Stimulated activated CD4-positive, alpha-beta T cell treated with anti-CD3 and anti-CD28 coated beads, Interleukin-12 subunit alpha, Interleukin-12 subunit beta, amount 100 ng/mL, for 48 hours (primary cell): ENCODE measurements around the gene SERPINB4.
"Not testable (repeated sequence)": the region's sequence is repeated elsewhere in the genome, so short reads cannot be mapped to it uniquely, and the experiment has no call there.

Experiments used
- DNase-seq, 3 donors: peaks; one replicate each; pipeline ENCODE4 v3.0.0-alpha.2; 2020; ENCODE audit warnings: low read depth in 2 of 3, low spot score in 1 of 3

Gene SERPINB4

GRCh38 chr18:63644142-63644541 lies at the start of gene SERPINB4:
Gene SERPINB4 (minus strand): TSS chr18:63644256. CDS start chr18:63643577, 679 bp downstream.
- DNase-seq: not testable (repeated sequence)

- no peak for DNase-seq
Observed at GRCh38 chr18:63689064-63689463, 45.0 kb upstream of the SERPINB4 start.

- no peak for DNase-seq
Observed at GRCh38 chr18:63686871-63687270, 42.8 kb upstream of the SERPINB4 start.

- DNase-seq: no peak
Observed at GRCh38 chr18:63684718-63685117, 40.7 kb upstream of the SERPINB4 start.

GRCh38 chr18:63683890-63684289 lies 39.8 kb upstream of the SERPINB4 start:
- DNase-seq: no peak

- no peak for DNase-seq
Observed at GRCh38 chr18:63683152-63683551, 39.1 kb upstream of the SERPINB4 start.

- no peak for DNase-seq
Observed at GRCh38 chr18:63681449-63682340, 37.6 kb upstream of the SERPINB4 start.

- no peak for DNase-seq
Observed at GRCh38 chr18:63679820-63680606, 36.0 kb upstream of the SERPINB4 start.

- no peak for DNase-seq
Observed at GRCh38 chr18:63677500-63678225, 33.6 kb upstream of the SERPINB4 start.

GRCh38 chr18:63676526-63677323 lies 32.7 kb upstream of the SERPINB4 start:
- DNase-seq: no peak

GRCh38 chr18:63664571-63664970 lies 20.5 kb upstream of the SERPINB4 start:
- no peak for DNase-seq

- not testable (repeated sequence) for DNase-seq
Observed at GRCh38 chr18:63661750-63662149, 17.7 kb upstream of the SERPINB4 start, which contains the start of gene SERPINB3. Gene SERPINB3 (minus strand): TSS chr18:63661893. CDS start chr18:63661216, 677 bp downstream.

GRCh38 chr18:63658920-63659319 lies 14.9 kb upstream of the SERPINB4 start:
- DNase-seq: not testable (repeated sequence)

GRCh38 chr18:63650271-63650670 lies 6.2 kb upstream of the SERPINB4 start:
- not testable (repeated sequence) for DNase-seq

- no peak for DNase-seq
Observed at GRCh38 chr18:63648241-63648640, 4.2 kb upstream of the SERPINB4 start.

GRCh38 chr18:63646936-63647335 lies 2.9 kb upstream of the SERPINB4 start:
- DNase-seq: no peak

- not testable (repeated sequence) for DNase-seq
Observed at GRCh38 chr18:63644694-63645093, 638 bp upstream of the SERPINB4 start.

GRCh38 chr18:63642668-63643356 lies 1.2 kb downstream of the SERPINB4 start:
- not testable (repeated sequence) for DNase-seq

GRCh38 chr18:63641157-63641680 lies 2.8 kb downstream of the SERPINB4 start:
- not testable (repeated sequence) for DNase-seq
